Peyer's patch (tissue), 4 donors: ENCODE results near the gene CDHR5.

ENCODE experiments used
- POLR2A ChIP-seq, 2 donors: fragments of 450-650 bp; IDR thresholded peaks; one replicate each; pipeline ENCODE4 v1.5.1; 2017; ENCODE audit warnings: antibody characterized with exemption in 2 of 2, mild to moderate bottlenecking in 2 of 2, moderate library complexity in 2 of 2
- TF ChIP-seq, protein P1 (sequence below), 6 experiments: fragments of 450-650 bp in 4 of 6; fragments of 200-600 bp in 2 of 6; sonication (generic) in 1 of 6; IDR thresholded peaks; one replicate each; pipeline ENCODE4 v1.5.1; 2017 to 2019; ENCODE audit warnings: antibody characterized with exemption in 6 of 6, mild to moderate bottlenecking in 3 of 6, moderate library complexity in 1 of 6

- TF ChIP-seq, protein P1, sequence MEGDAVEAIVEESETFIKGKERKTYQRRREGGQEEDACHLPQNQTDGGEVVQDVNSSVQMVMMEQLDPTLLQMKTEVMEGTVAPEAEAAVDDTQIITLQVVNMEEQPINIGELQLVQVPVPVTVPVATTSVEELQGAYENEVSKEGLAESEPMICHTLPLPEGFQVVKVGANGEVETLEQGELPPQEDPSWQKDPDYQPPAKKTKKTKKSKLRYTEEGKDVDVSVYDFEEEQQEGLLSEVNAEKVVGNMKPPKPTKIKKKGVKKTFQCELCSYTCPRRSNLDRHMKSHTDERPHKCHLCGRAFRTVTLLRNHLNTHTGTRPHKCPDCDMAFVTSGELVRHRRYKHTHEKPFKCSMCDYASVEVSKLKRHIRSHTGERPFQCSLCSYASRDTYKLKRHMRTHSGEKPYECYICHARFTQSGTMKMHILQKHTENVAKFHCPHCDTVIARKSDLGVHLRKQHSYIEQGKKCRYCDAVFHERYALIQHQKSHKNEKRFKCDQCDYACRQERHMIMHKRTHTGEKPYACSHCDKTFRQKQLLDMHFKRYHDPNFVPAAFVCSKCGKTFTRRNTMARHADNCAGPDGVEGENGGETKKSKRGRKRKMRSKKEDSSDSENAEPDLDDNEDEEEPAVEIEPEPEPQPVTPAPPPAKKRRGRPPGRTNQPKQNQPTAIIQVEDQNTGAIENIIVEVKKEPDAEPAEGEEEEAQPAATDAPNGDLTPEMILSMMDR (IDR thresholded peaks at IDR 0.05): no peak
- no peak for TF ChIP-seq POLR2A (IDR thresholded peaks at IDR 0.05)
These were observed 47.2 kb downstream of the CDHR5 start for GRCh38 chr11:577611-577894.
